Muscle of arm (tissue), 12 donors: ENCODE data around the gene AP1G1. TPM values are rescaled to one million over a fixed set of nuclear protein-coding genes. Genes with fewer than 3 reads are reported as not detected.

Experiments used
- DNase-seq: peaks from one replicate; pipeline ENCODE4 v3.0.0-alpha.2; 2013
- polyA plus RNA-seq, 12 donors: library from polyadenylated mRNA; unstranded; fragments of 120-200 nt; gene quantifications; one replicate each; pipeline ENCODE4 v1.2.1, GENCODE V29; 2013; ENCODE audit not compliant: insufficient read length in 12 of 12

AP1G1 gene
- polyA plus RNA-seq, 12 donors: 38.1 to 92.7 (median 45.8) TPM; not detected in 1

GRCh38 chr16:71762186-71762585, 46.4 kb downstream of the AP1G1 start:
- no peak for DNase-seq

DNA sequence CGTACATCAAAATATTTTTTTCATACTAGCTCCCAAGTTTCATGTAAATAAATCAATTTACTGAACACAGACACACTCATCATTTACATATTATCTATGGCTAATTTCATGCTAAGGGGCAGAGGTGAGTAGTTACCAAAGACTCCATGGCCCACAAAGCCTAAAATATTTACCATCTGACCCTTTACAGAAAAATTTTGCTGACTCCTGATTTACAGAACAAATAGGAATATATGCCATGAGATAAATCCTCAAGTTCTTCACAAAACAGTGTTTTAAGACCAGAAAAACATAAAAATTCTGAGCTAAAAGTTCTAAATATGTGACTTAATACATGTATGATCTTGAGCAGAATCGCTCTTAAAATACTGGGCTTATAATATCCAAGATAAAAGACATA, 47.5 kb downstream of the AP1G1 start:
- no peak for DNase-seq

- no peak for DNase-seq
Observed at GRCh38 chr16:71758293-71758760, 50.3 kb downstream of the AP1G1 start.

DNA sequence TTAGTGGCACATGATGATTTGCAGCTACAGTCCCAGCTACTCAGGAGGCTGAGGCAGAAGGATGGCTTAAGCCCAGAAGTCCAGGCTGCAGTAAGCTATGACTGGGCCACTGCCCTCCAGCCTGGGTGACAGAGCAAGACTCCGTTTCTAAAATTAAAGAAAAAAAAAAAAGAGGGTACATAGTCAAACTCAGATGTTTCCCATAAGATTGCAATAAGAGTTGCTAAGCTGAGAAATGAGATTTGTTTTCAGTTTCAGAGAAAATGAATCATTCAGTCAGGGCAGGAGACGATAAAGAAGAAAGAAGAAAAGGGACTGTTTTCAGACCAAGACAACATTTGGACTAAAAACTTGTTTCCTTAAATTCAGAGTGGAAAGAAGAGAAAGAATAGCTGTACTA, 54.0 kb downstream of the AP1G1 start:
- DNase-seq: no peak

GRCh38 chr16:71754108-71754507, 54.5 kb downstream of the AP1G1 start:
- DNase-seq: no peak

DNA sequence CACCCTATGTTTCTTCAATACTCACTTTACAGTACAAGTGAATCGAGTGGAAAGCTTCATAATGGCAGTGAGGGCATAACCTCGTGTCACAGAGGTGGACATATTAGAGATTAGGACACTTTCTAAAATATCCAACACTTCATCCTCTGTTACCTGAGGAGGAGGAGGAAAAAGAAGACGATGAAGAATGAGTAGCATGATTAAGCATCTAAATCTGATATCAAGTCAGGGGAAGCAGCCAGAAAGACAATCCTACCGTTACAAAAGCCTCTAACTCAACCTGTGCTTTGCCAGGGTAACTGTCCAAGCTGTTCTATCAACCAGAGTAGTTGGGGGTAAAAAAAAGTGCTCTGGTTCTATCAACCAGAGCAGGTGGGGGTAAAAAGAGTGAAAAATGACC, 60.4 kb downstream of the AP1G1 start:
- DNase-seq: no peak

DNA sequence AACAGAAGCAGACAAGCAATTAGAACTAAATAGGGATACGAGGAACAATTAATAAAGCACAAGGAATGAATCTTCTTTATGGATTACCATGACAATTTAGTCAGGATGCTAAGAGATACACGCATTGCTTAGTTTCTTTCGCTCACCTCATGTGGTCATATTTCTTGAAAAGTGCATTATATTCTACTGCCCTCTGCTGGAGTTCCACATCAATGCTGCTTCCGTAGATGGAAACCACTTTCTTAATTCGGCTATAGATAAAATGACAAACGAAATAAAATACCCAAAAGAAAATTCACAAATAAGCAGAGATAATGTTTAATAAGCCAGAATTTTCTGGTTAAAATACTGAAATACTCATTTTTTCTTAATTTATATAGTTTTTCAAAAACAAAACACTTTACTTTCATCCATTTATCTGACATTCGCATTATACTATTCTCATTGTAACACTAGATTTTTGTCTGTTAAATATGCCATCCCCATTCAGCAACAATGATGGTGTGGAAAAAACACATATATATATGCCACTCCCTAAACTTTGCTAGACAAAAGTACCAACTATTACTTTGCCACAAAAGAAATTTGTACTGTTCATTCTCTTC, 62.1 kb downstream of the AP1G1 start:
- DNase-seq: no peak

DNA sequence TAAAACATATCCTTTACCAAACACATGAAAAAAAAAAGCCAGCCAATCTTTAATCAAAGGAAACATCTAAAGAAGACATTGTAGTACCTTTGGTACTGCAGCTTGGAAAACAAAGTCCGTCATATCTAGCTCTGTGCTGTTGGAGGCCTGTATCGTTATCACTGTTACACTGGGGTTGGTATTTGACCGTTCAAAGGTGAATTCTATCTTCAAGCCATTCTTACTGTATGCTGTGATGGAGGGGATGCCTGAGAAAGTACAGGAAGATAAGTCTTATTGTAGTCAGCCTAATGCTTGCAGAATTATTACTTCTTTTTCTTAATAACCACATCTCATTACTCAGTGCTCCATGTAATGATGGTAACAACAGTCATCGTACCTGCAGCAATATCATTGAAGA, 69.8 kb downstream of the AP1G1 start:
- DNase-seq: no peak

GRCh38 chr16:71737501-71737900, 71.1 kb downstream of the AP1G1 start:
- no peak for DNase-seq

- DNase-seq: no peak
Observed at GRCh38 chr16:71734511-71734910, 74.1 kb downstream of the AP1G1 start.

GRCh38 chr16:71732587-71732986, 76.0 kb downstream of the AP1G1 start:
- peak; percentile 4 for DNase-seq

GRCh38 chr16:71727551-71728324, 80.9 kb downstream of the AP1G1 start:
- no peak for DNase-seq

DNA sequence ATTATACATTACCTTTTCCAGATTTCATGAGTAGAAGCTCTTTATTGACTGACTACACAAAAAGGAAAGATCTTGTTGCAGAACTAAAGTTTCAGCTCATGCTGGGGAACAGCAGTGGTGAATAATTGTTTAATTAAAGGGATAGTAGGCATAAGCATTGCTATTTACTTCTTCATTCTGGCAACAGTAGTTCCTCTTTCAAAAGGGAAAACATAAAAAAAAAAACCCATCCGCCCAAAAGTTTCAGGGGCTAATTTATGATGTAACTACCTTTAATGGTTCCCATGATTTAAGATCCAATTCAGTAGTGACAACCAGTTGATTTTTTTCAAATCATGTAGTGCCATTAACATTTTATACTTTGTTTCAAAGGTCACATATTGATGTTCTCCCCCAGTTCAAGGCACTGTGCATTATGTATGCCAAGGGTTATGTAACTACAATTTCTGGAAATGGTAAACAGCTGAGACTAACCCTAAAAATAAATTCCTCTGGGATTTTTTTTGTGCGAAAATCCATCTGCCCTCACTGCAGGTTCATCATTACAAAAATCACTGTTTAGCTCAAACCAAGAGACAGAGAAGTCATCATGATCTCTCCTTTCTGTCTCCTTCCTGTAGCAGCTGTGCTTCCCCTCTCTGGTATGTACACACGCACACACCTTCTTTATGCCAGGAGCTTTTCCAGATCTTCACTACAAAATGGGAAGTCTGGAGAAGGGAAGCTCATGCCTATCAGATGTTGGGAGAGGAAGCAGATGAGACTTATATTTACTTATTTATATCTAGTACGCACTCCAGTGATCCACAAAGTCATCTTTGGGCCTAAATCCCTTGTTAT, 81.9 kb downstream of the AP1G1 start:
- DNase-seq: no peak

DNA sequence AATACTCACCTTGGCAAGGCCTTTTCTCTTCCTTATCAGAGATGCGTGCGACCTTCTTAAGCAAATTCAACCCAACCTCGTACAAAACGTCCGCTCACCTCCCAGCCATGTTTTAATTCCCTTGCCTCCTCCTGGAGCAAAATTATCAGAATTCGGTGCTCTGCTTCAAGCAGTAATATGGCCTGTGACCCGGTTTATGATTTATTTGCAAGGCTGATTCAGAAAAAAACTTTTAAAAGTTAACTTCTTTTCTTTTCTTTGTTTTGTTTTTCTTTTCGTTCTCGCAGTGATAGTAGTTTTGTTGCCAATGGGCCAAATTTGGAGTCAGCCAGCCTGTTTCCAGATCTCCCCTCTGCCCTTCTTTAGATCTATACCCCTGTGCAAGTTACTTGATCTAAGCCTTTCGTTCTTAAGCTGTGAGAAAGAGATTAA, 84.3 kb downstream of the AP1G1 start, which contains the start of gene PHLPP2:
TSS of gene PHLPP2 (minus strand) at position 382 of the 432 bp plus-strand sequence. CDS start 9,906 bp downstream, outside the sequence.
- no peak for DNase-seq

GRCh38 chr16:71723537-71724319, 84.9 kb downstream of the AP1G1 start:
- DNase-seq: peak; percentile 58

DNA sequence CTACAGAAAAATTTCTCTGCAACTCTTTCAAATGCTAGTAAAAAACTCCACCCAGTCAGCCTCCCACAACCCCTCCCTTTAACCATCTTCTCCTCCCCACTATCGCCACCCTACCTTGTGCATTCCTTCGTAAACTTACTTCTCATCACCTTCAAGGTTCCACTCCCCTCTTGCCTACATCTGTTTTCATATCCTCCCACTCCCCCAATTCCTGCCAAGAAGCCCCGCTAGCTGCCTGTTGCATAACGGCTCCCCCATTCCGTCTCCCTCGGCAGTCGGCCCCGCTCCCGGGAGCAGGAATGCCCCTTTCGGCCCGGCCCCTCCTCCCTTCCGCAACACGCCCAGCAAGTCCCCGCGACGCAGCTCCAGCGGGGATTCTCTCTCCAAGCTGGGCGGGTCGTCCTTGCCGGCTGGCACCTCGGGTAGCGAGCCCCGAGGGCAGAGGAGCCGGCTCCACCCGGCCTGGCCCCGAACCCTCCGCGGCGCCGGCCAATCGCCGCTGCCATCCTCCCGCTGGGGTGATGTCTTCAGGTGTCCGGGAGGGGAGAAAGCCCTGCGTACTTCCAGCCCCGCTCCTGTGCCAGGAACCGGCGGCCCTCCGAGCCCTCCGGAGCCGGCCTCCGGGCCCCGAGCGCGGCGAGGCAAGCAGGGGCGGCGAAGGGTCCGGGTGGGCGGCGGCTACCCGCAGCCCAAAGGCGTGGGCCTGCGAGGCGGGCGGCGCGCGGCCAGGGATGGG, 85.7 kb downstream of the AP1G1 start:
- DNase-seq: peak; percentile 40

GRCh38 chr16:71721066-71721740, 87.4 kb downstream of the AP1G1 start:
- DNase-seq: no peak

DNA sequence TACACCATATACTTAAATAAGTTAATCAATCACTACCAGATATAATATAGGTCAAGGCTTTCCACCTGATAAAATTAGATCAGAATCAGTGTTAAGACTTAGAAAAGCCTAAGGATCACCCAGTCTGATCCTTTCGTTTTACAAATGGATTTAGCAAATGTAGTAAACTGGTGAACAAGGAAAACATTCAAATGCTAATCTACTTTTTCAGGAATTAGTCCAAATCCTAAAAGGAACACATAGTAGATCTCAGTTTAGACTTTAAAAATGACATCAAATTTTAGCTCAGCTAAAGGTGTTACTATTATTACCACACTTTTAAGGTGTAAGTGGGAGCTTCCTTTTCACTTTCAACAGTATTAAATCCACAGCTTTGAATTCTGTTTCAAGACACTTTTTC, 96.1 kb downstream of the AP1G1 start:
- no peak for DNase-seq

- no peak for DNase-seq
Observed at GRCh38 chr16:71711789-71712188, 96.8 kb downstream of the AP1G1 start.

GRCh38 chr16:71709229-71709781, 99.3 kb downstream of the AP1G1 start:
- no peak for DNase-seq
